HG03354 (cell line): ENCODE data around the gene ATRAID.

ENCODE experiments used
- ATAC-seq: cut with Tn5 transposase; IDR thresholded peaks from one replicate; pipeline ENCODE4 v1.9.1; 2021; ENCODE audit warnings: mild to moderate bottlenecking; ENCODE audit not compliant: unreplicated experiment, poor library complexity, severe bottlenecking

Gene ATRAID

GRCh38 chr2:27217173-27218121, 5.6 kb downstream of the ATRAID start, which contains the start of gene CAD:
Gene CAD, plus strand, starts transcription at chr2:27217369. Its CDS starts 183 bp downstream, at chr2:27217552.
- ATAC-seq = peak; percentile 80

GRCh38 chr2:27218614-27219013, 6.8 kb downstream of the ATRAID start:
- ATAC-seq = no peak

- no peak for ATAC-seq
Observed at GRCh38 chr2:27219091-27219490, 7.2 kb downstream of the ATRAID start.

- ATAC-seq = no peak
Observed at GRCh38 chr2:27220091-27220490, 8.2 kb downstream of the ATRAID start.

GRCh38 chr2:27221166-27221565, 9.3 kb downstream of the ATRAID start:
- ATAC-seq = no peak

- ATAC-seq = no peak
Observed at GRCh38 chr2:27222407-27222806, 10.6 kb downstream of the ATRAID start.

GRCh38 chr2:27223416-27223815, 11.6 kb downstream of the ATRAID start:
- no peak for ATAC-seq

GRCh38 chr2:27225526-27225925, 13.7 kb downstream of the ATRAID start:
- ATAC-seq = no peak

GRCh38 chr2:27227501-27227900, 15.7 kb downstream of the ATRAID start:
- ATAC-seq = no peak

- ATAC-seq = no peak
Observed at GRCh38 chr2:27231921-27232320, 20.1 kb downstream of the ATRAID start.

- ATAC-seq = no peak
Observed at GRCh38 chr2:27233341-27233740, 21.5 kb downstream of the ATRAID start.

GRCh38 chr2:27236136-27236535, 24.3 kb downstream of the ATRAID start:
- no peak for ATAC-seq

- no peak for ATAC-seq
Observed at GRCh38 chr2:27236626-27237025, 24.8 kb downstream of the ATRAID start.

GRCh38 chr2:27237341-27237945, 25.6 kb downstream of the ATRAID start:
- ATAC-seq = no peak

GRCh38 chr2:27238976-27239375, 27.1 kb downstream of the ATRAID start:
- ATAC-seq = no peak

- ATAC-seq = no peak
Observed at GRCh38 chr2:27240406-27240805, 28.6 kb downstream of the ATRAID start.

GRCh38 chr2:27241761-27242613, 30.1 kb downstream of the ATRAID start:
- no peak for ATAC-seq

- no peak for ATAC-seq
Observed at GRCh38 chr2:27242614-27242951, 30.7 kb downstream of the ATRAID start.

- ATAC-seq = no peak
Observed at GRCh38 chr2:27243391-27244130, 31.7 kb downstream of the ATRAID start.

GRCh38 chr2:27245116-27245515, 33.3 kb downstream of the ATRAID start:
- ATAC-seq = no peak
